Natural killer cell treated with Interleukin-12 subunit alpha and Interleukin-12 subunit beta and Interleukin-15 and Interleukin-18, amount 100 ng/mL, for 72 hours (primary cell): ENCODE measurements around the gene SPTBN1. TPM values are rescaled to one million over a fixed set of nuclear protein-coding genes. Genes with fewer than 3 reads are reported as not detected.

ENCODE experiments used
- ATAC-seq, 2 donors: fragments of 150-1000 bp; cut with Tn5 transposase in 1 of 2; sonication (Bioruptor Pico), chemical (Tn5 transposase) in 1 of 2; 2 replicates each; pipeline ENCODE4 v1.10.0; 2021
- DNase-seq: peaks from one replicate; pipeline ENCODE4 v3.0.0; 2022; ENCODE audit warnings: low spot score
- H3K27ac Mint-ChIP-seq, 2 donors: 1 replicate in 1 of 2; 2 replicates in 1 of 2; pipeline ENCODE4 v1.8.0; 2022; ENCODE audit warnings: mixed read lengths in 2 of 2, mild to moderate bottlenecking in 1 of 2, moderate library complexity in 1 of 2
- H3K27me3 Mint-ChIP-seq, 2 donors: 1 replicate in 1 of 2; 2 replicates in 1 of 2; pipeline ENCODE4 v1.8.0; 2022; ENCODE audit warnings: mixed read lengths in 2 of 2
- H3K36me3 Mint-ChIP-seq: one replicate; pipeline ENCODE4 v1.8.0; 2022; ENCODE audit warnings: mixed read lengths
- H3K4me1 Mint-ChIP-seq, 2 donors: 1 replicate in 1 of 2; 2 replicates in 1 of 2; pipeline ENCODE4 v1.8.0; 2022; ENCODE audit warnings: low read depth in 2 of 2, mixed read lengths in 2 of 2, mild to moderate bottlenecking in 1 of 2
- H3K4me3 Mint-ChIP-seq: one replicate; pipeline ENCODE4 v1.8.0; 2022; ENCODE audit warnings: mixed read lengths
- H3K9me3 Mint-ChIP-seq: 2 replicates; pipeline ENCODE4 v1.8.0; 2022; ENCODE audit warnings: mixed read lengths
- total RNA-seq, 2 donors: library from RNA; stranded (reverse); gene quantifications; one replicate each; pipeline ENCODE4 v1.2.3, GENCODE V29; 2022

The SPTBN1 gene
- total RNA-seq, 2 donors from 2014 or later: 39.1 to 41.8 TPM

DNA sequence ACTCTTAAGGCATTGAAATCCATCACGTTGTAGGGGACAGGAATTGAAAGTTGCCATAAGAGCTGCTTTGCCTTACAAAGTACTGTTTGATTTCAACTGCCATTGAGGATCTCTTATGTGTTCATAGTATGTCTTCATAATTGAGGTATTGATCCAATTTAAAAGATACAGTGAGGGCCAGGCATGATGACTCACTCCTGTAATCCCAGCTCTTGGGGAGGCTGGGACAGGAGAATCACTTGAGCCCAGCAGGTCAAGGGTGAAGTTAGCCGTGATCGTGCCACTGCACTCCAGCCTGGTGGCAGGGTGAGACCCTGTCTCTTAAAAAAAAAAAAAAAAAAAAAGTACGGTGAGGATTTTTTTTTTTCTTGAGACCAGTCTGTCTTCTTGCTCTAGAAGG, 175.6 kb downstream of the SPTBN1 start:
- ATAC-seq (no peak), DNase-seq (no peak)
- no peak overlapping the region for H3K27ac Mint-ChIP-seq
- H3K27me3 Mint-ChIP-seq: no peaks in the 10 kb centered on the region
- H3K4me1 Mint-ChIP-seq: peaks cover 0 to 14% of the 10 kb centered on the region in 2 donors
- H3K4me3 Mint-ChIP-seq: no peak overlapping the region
- peaks cover 4% of the 10 kb centered on the region for H3K36me3 Mint-ChIP-seq
- no peaks in the 10 kb centered on the region for H3K9me3 Mint-ChIP-seq

DNA sequence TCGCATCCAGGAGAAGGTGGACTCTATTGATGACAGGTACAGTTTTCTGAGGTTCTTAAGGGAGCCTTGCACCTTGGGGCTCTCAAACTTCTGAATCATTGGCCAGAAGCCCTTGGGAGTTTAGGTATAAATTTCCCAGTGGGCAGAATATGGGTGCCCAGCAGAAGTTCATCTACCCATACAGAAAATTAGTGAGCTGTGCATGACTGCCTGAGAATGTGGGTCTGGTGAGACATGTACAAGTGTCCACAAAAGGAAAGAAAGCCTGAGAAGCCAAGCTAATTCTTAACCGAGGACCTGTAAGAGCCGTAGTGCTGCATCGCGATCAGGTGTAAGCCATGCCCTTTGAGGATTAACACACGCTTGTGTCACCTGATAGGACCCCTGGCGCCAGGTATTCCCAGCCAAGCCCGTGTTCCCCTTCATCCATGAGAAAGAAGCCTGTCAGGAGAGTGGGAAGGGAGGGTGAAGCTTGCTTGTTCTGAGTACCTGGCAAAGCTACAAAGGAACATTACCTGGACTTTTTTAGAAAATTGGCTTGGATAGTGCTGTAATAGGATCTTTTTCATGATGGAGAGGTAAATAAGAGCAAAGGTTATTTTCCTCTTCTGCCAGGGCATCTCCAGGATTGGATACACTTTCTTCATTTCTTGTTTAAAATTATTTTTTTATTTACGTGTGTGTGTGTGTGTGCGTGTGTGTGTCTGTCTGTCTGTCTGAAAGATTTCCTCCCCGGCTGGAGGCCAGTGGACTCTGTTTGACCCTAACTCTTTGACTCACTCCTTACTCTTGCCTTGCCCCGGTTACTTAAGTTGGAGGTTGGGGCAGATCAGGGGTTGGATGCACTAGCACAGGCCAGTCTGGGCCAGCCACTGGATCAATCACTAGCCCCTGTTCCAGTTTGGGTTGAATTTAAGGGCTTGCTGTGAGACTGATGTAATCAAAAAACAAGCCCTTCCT, 176.9 kb downstream of the SPTBN1 start:
- Mint-ChIP-seq H3K4me3 (no peak overlapping the region), H3K4me1 (peaks cover 0 to 14% of the 10 kb centered on the region in 2 donors), H3K36me3 (peaks cover 4% of the 10 kb centered on the region), H3K27ac (peak overlapping the region in 1 of 2 donors; percentile 27), H3K27me3 (no peaks in the 10 kb centered on the region), H3K9me3 (no peaks in the 10 kb centered on the region)
- ATAC-seq: no peak
- DNase-seq: no peak

DNA sequence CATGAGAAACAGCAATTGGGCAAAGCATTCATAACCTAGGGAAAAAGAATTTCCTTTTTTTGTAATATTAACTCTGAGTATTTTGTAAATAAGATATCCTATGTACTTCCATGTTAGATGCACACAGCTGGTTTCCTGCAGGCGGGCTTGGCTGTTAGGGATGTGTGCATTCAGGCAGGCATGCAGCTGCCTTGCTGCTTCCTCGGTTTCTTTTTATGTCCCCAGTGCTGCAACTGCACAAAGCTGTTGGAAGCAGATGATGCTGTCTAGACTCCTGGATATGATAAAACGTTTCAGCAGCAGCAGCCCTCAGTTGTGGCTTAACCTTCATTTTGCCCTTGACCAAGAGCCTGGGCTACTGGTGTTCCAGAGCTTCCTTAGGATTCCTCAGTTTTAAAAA, 177.9 kb downstream of the SPTBN1 start:
- Mint-ChIP-seq H3K4me3 (no peak overlapping the region), H3K9me3 (no peaks in the 10 kb centered on the region), H3K27me3 (no peaks in the 10 kb centered on the region), H3K27ac (peak overlapping the region in 1 of 2 donors; percentile 77), H3K4me1 (peaks cover 0 to 10% of the 10 kb centered on the region in 2 donors), H3K36me3 (peaks cover 4% of the 10 kb centered on the region)
- ATAC-seq (no peak), DNase-seq (no peak)

DNA sequence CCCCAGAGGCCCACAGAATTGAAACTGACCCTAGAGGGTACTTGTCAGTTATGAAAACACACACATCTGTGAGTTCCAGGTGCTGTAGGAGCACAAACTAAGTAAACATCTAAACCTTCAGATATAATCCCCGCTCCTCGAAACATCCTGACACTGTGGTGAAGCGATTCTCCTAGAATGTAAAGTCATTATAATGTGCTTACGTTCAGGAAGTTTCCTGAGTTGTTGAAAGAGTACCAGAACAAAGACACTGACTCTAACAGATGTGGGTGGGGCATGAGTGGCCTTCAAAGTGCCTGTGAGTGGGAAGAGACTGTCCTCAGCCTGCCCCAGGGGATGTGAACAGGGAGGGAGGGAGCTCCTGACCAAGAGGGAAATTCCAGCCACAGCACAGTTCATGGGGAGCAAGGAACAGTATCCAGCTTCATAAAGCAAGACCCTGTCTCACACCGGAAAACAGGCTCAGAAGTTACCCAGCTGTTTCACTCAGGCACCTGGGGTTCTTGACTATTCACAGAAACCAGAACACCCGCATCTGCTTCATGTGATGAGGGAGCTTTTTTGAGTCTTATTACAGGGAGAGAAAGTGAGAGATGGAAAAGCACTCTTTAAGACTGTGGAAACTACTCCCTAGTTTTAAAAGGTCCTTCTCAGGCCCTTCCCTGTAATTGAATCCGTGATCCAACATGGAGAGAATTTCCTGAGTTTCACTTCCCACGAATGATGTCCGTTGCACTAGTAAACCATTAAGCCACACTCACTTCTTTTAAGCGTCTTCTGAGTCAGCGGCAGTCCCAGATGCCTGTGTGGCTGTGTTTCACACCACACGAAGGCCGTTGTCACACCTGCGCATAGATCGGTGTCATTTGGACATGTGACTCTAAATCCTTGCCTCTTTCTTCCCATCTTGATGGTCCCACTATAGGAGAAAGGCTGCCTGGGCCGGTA, 178.7 kb downstream of the SPTBN1 start:
- no peaks in the 10 kb centered on the region for H3K9me3 Mint-ChIP-seq

DNA sequence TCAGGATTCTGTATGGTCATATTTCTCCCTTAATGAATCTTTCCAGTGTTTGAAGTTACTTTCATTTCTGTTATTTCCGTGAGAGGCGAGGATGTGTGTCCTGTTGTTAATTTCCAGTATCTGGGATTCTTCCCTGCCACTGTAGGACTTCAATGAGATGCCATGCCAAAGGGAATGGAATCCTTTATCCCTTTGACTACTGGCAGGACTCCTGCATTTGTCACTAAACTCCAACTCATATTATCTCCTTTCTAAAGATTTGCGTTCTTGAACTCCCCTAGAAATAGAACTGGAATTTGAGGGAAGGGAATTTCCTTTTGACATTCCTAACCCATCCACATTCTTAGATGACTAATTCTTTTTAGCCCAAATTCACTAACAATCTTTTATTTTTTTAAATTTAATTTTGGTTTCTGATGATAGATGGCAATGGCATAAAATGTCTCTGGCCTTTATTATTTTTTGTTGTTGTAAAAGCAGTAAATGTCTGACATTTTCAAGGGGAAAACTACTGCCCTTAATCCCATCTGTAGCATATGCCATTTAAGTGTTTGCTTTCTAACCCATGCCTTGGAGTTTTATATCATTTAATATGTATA, 179.5 kb downstream of the SPTBN1 start:
- H3K4me3 Mint-ChIP-seq: no peak overlapping the region
- peak overlapping the region in 1 of 2 donors; percentile 77 for H3K27ac Mint-ChIP-seq
- ATAC-seq (no peak), DNase-seq (no peak)
- H3K9me3 Mint-ChIP-seq: no peaks in the 10 kb centered on the region
- H3K36me3 Mint-ChIP-seq: no peaks in the 10 kb centered on the region
- peaks cover 0 to 4% of the 10 kb centered on the region in 2 donors for H3K4me1 Mint-ChIP-seq
- H3K27me3 Mint-ChIP-seq: no peaks in the 10 kb centered on the region

More for the DNA sequence above, 178.7 kb downstream of the SPTBN1 start:
- no peak overlapping the region for H3K4me3 Mint-ChIP-seq
- H3K4me1 Mint-ChIP-seq: peaks cover 0 to 10% of the 10 kb centered on the region in 2 donors
- ATAC-seq (no peak), DNase-seq (no peak)
- H3K27ac Mint-ChIP-seq: peak overlapping the region in 1 of 2 donors; percentile 77
- H3K27me3 Mint-ChIP-seq: no peaks in the 10 kb centered on the region
- peaks cover 4% of the 10 kb centered on the region for H3K36me3 Mint-ChIP-seq

DNA sequence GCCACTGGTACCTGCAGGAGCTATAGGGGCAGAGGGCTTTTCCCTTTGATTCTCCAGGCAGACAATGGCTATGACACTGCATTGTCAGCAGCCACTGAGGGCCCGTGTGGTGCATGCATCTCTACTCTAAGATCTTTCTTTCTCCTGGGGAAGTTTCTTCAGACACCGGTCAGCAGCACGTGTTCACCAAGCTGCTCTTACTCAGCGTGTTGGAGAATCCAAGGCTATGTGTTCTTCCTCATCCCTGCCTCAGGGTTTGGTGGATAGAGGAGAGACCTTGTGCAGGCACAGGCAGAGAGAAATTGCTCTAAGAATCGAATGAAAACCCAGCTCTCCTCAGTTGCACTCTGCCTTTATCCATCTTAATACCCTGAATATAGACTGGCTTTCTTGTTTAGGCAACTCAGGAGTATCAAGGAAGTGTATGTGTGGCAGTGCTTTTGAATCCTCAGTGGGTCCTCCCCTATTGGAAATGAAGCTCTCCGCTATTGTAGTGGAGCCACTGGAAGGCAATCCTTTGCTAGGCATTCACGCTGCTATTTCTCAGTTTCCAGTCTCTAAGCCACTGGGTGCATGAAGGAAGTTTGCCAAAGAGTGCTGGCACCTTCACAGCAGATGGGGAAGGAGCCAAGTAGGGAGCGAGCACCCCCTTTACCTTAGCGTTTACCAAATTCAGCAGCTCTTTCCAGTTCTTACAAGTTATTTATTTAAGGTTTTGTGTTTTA, 180.4 kb downstream of the SPTBN1 start:
- Mint-ChIP-seq H3K9me3 (no peaks in the 10 kb centered on the region), H3K4me3 (no peak overlapping the region), H3K27ac (no peak overlapping the region), H3K4me1 (peaks cover 0 to 8% of the 10 kb centered on the region in 2 donors), H3K27me3 (no peaks in the 10 kb centered on the region), H3K36me3 (no peaks in the 10 kb centered on the region)
- no peak for DNase-seq
- no peak for ATAC-seq

DNA sequence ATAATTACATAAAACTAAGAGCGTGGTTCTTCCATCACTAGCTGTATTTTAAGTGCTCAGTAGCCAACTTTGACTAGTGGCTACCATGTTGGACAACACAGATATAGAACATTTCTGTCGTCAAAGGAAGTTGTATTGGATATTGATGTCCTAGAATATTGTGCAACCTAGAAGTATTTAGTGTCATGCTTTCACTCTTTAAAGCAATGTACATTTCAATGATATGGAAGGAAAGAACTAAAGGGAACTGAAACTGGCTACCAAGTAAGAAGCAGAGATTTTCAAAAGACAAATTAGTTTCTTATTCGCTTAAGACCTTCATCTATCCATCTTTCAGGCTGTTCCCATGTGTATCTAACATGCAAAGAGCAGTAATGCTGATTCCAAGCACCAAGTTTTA, 182.0 kb downstream of the SPTBN1 start:
- H3K4me3 Mint-ChIP-seq: no peak overlapping the region
- no peaks in the 10 kb centered on the region for H3K27me3 Mint-ChIP-seq
- H3K27ac Mint-ChIP-seq: peak overlapping the region in 1 of 2 donors; percentile 38
- no peaks in the 10 kb centered on the region for H3K36me3 Mint-ChIP-seq
- H3K4me1 Mint-ChIP-seq: peaks cover 0 to 8% of the 10 kb centered on the region in 2 donors
- H3K9me3 Mint-ChIP-seq: no peaks in the 10 kb centered on the region
- DNase-seq (no peak), ATAC-seq (no peak)

DNA sequence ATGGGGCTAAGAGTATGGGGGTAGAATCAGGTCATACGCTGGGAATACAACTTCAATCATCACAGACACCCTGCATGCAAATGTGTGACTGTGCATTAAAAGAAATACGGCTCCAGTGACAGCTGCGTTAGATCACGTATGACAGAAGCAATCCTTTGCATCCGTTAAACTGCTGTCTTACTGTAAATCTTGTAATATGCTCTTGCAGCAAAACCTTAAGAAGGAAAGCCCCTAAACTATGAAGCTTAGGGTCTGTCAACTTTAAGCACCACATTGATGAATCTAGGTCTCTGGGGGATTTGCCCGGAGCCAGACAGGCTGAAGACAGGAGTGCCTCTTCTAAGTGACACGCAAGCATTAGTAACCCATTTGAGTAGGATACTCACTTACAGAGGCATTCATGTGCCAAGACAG, 182.7 kb downstream of the SPTBN1 start:
- Mint-ChIP-seq H3K27ac (peak overlapping the region in 1 of 2 donors; percentile 38), H3K36me3 (no peaks in the 10 kb centered on the region), H3K27me3 (no peaks in the 10 kb centered on the region), H3K4me1 (peaks cover 0 to 8% of the 10 kb centered on the region in 2 donors), H3K9me3 (no peaks in the 10 kb centered on the region), H3K4me3 (no peak overlapping the region)
- DNase-seq (no peak), ATAC-seq (no peak)

DNA sequence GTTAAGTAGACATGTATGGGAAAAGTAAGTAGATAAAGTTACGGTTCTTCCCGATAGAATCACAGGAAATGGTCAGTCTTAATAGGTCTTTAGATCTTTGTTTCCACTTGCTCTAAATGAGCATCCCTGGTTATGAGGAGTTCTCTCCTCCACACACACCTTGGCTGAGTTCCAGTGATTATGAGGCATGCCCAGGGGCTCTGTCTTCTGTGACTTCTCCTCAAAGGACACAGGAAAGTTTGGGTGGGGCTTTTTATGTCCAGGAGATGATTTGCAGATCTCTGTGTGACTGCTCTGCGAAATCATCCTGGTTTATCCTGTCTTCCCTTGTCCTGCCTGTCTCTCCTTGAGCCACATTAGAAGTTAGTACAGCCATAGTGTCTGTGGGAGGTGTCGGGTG, 183.5 kb downstream of the SPTBN1 start:
- H3K36me3 Mint-ChIP-seq: no peaks in the 10 kb centered on the region
- H3K27ac Mint-ChIP-seq: peak overlapping the region in 1 of 2 donors; percentile 48
- H3K9me3 Mint-ChIP-seq: no peaks in the 10 kb centered on the region
- H3K4me1 Mint-ChIP-seq: peaks cover 0 to 6% of the 10 kb centered on the region in 2 donors
- no peak for DNase-seq
- H3K4me3 Mint-ChIP-seq: no peak overlapping the region
- H3K27me3 Mint-ChIP-seq: no peaks in the 10 kb centered on the region
- ATAC-seq: no peak

DNA sequence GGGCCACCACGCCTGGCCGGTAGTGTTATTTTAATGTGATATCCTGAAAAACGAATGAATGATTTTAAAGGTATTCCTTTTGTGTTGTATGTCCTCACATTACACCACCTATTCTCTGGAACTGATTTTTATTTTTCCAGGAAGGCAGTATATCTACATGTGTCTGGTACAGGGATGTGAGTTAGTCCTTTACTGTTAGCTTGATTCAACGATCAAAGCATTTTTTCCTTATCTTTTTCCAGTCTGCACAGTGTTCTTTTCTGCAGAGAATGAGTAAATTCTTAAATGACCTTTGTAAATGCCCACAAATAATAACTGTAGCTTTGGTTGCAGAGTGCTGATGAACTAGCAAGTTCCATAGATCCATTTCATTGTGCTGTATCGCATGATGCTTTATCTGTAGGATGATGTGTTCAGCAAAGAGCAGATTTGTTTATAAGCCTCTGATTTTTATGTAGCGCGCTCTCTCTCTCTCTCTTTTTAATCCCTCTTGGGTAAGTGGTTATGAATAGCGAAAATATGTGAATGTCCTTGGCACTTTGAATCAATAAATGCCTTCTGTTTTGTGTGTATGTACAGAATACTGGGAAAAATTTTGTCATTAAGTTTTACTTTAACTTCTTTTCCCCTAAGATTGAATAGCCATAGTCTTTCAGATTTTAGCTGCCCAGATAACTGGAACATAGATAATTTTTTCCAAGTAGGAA, 184.9 kb downstream of the SPTBN1 start:
- H3K36me3 Mint-ChIP-seq: peaks cover 5% of the 10 kb centered on the region
- peaks cover 0 to 4% of the 10 kb centered on the region in 2 donors for H3K4me1 Mint-ChIP-seq
- H3K4me3 Mint-ChIP-seq: no peak overlapping the region
- no peaks in the 10 kb centered on the region for H3K27me3 Mint-ChIP-seq
- no peaks in the 10 kb centered on the region for H3K9me3 Mint-ChIP-seq
- ATAC-seq (no peak), DNase-seq (no peak)
- H3K27ac Mint-ChIP-seq: peak overlapping the region in 1 of 2 donors; percentile 16

DNA sequence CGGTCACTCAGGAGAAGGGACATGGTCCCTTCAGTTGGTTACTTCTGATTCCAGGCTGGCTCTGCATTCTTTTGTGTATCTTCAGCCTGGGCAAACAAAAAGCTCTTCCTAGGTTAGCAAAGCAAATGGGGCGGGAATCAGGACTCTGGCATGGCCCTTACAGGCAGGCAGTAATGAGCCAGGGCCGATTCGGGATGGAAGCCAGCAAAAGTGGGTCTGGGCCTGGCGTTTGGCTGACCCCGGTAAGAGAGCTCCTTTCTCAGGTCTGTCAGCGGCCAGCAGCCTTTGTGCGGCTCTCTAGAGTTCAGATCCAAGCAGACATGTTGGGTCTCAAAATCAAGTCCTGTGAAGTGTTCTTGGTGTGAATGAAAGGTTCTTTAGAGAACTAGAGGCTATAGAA, 185.9 kb downstream of the SPTBN1 start:
- Mint-ChIP-seq H3K4me3 (no peak overlapping the region), H3K36me3 (peaks cover 5% of the 10 kb centered on the region)

DNA sequence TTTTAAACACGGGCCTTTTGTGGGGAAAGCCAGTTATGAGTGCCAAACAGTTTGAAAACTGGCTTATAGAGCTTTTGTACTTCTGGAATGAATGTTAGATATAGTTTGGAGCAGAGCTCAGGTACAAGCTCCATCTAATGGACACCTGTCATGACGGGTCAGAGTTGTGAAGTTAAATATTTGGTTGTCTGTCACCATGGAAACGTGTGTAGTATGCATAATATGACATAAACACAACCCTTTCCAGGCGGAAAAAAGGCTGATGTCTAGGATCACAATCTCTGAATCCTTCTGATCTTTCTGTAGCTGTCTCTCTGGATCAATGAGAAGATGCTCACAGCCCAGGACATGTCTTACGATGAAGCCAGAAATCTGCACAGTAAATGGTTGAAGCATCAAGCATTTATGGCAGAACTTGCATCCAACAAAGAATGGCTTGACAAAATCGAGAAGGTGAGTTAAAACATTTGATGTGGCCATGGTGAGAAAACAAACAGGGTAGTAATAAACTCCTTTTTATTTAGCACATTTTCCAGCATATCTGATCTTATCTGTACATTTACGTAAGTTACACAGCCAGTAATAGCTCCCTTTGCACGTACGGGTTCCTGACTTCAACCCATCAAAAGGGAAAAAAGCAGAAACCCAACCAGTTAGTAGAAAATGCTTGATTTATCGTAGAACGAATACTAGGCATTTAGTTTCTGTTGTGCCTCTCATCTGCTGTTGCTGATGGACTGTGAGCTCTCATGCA, 186.7 kb downstream of the SPTBN1 start:
- Mint-ChIP-seq H3K4me3 (no peak overlapping the region), H3K36me3 (peaks cover 5% of the 10 kb centered on the region), H3K27me3 (no peaks in the 10 kb centered on the region), H3K27ac (no peak overlapping the region), H3K4me1 (peaks cover 0 to 4% of the 10 kb centered on the region in 2 donors), H3K9me3 (no peaks in the 10 kb centered on the region)
- DNase-seq (no peak), ATAC-seq (no peak)

More for the DNA sequence above, 185.9 kb downstream of the SPTBN1 start:
- Mint-ChIP-seq H3K27ac (peak overlapping the region in 1 of 2 donors; percentile 36), H3K4me1 (peaks cover 0 to 4% of the 10 kb centered on the region in 2 donors), H3K9me3 (no peaks in the 10 kb centered on the region), H3K27me3 (no peaks in the 10 kb centered on the region)
- no peak for DNase-seq
- no peak for ATAC-seq
